ENCODE results near the gene PARD3. TPM values are rescaled to one million over a fixed set of nuclear protein-coding genes. Genes with fewer than 3 reads are reported as not detected.

PARD3 gene
- polyA plus RNA-seq, 1 donor from 2014 or later = 12.4 TPM

GRCh38 chr10:34078745-34079470, 736.2 kb downstream of the PARD3 start:
- Histone ChIP-seq H3K9ac (ENCODE audit: low read length) (no peak overlapping the region), H3K4me2 (ENCODE audit: low read length) (no peak overlapping the region), H2AFZ (ENCODE audit: low read depth, low read length) (no peak overlapping the region), H4K20me1 (ENCODE audit: insufficient read depth) (no peaks in the 10 kb centered on the region), H3F3A (ENCODE audit: insufficient read depth, low read length, poor library complexity, severe bottlenecking) (no peaks in the 10 kb centered on the region), H3K9me3 (ENCODE audit: low read length) (peaks cover 5% of the 10 kb centered on the region), H3K27me3 (ENCODE audit: insufficient read depth, low read depth, low read length) (no peaks in the 10 kb centered on the region), H3K79me2 (replicated peaks; ENCODE audit: insufficient read depth, low read length) (no peaks in the 10 kb centered on the region), H3K9me2 (ENCODE audit: insufficient read depth, low read length) (no peaks in the 10 kb centered on the region), H3K27ac (ENCODE audit: low read length) (no peak overlapping the region), H3K36me3 (ENCODE audit: insufficient read depth, low read length) (no peaks in the 10 kb centered on the region), H3K4me3 (ENCODE audit: low read length) (no peak overlapping the region)
- no peak for TF ChIP-seq TAF1 (IDR thresholded peaks at IDR 0.05; ENCODE audit: low read depth)
- TF ChIP-seq RAD21 (conservative IDR thresholded peaks at IDR 0.05) = no peak
- TF ChIP-seq SMC3 (conservative IDR thresholded peaks at IDR 0.05; ENCODE audit: poor library complexity) = no peak
- TF ChIP-seq REST (IDR thresholded peaks at IDR 0.05; ENCODE audit: borderline replicate concordance) = no peak
- TF ChIP-seq EZH2 (IDR thresholded peaks at IDR 0.05; ENCODE audit: borderline replicate concordance, insufficient read depth, low read length, poor library complexity, severe bottlenecking) = no peak
- no peak for TF ChIP-seq CTCF (IDR thresholded peaks at IDR 0.05; ENCODE audit: poor library complexity, severe bottlenecking)
- TF ChIP-seq MXI1 (conservative IDR thresholded peaks at IDR 0.05; ENCODE audit: poor library complexity, severe bottlenecking) = no peak
- TF ChIP-seq POLR2AphosphoS5 (IDR thresholded peaks at IDR 0.05) = no peak

GRCh38 chr10:34078017-34078744, 736.9 kb downstream of the PARD3 start:
- no peaks in the 10 kb centered on the region for H3K27me3 ChIP-seq (ENCODE audit: insufficient read depth, low read depth, low read length)
- no peaks in the 10 kb centered on the region for H3K36me3 ChIP-seq (ENCODE audit: insufficient read depth, low read length)
- TF ChIP-seq EP300 (conservative IDR thresholded peaks at IDR 0.05; ENCODE audit: poor library complexity, severe bottlenecking) = no peak
- TF ChIP-seq MXI1 (conservative IDR thresholded peaks at IDR 0.05; ENCODE audit: poor library complexity, severe bottlenecking) = no peak
- TF ChIP-seq RAD21 (conservative IDR thresholded peaks at IDR 0.05) = no peak
- no peak for TF ChIP-seq REST (IDR thresholded peaks at IDR 0.05; ENCODE audit: borderline replicate concordance)
- TF ChIP-seq SMC3 (conservative IDR thresholded peaks at IDR 0.05; ENCODE audit: poor library complexity) = no peak
- no peak for TF ChIP-seq CTCF (IDR thresholded peaks at IDR 0.05; ENCODE audit: poor library complexity, severe bottlenecking)
- no peak for TF ChIP-seq TAF1 (IDR thresholded peaks at IDR 0.05; ENCODE audit: low read depth)
- TF ChIP-seq EZH2 (IDR thresholded peaks at IDR 0.05; ENCODE audit: borderline replicate concordance, insufficient read depth, low read length, poor library complexity, severe bottlenecking) = no peak
- TF ChIP-seq POLR2AphosphoS5 (IDR thresholded peaks at IDR 0.05) = no peak
- no peak overlapping the region for H3K9ac ChIP-seq (ENCODE audit: low read length)
- no peaks in the 10 kb centered on the region for H3K9me2 ChIP-seq (ENCODE audit: insufficient read depth, low read length)
- H4K20me1 ChIP-seq (ENCODE audit: insufficient read depth) = no peaks in the 10 kb centered on the region
- H3F3A ChIP-seq (ENCODE audit: insufficient read depth, low read length, poor library complexity, severe bottlenecking) = no peaks in the 10 kb centered on the region
- no peaks in the 10 kb centered on the region for H3K9me3 ChIP-seq (ENCODE audit: low read length)
- no peak overlapping the region for H3K27ac ChIP-seq (ENCODE audit: low read length)
- H3K4me3 ChIP-seq (ENCODE audit: low read length) = no peak overlapping the region
- H2AFZ ChIP-seq (ENCODE audit: low read depth, low read length) = no peak overlapping the region
- no peaks in the 10 kb centered on the region for H3K79me2 ChIP-seq (replicated peaks; ENCODE audit: insufficient read depth, low read length)
- no peak overlapping the region for H3K4me2 ChIP-seq (ENCODE audit: low read length)
